ENCODE data around the gene CTSE.

CTSE gene

GRCh38 chr1:206010060-206010459 lies 13.6 kb downstream of the CTSE start:
- TF ChIP-seq CTCF (IDR thresholded peaks at IDR 0.05), result no peak
- TF ChIP-seq ZFX (IDR thresholded peaks at IDR 0.05; ENCODE audit: borderline replicate concordance), result no peak
- H3K27ac ChIP-seq, result no peak overlapping the region

GRCh38 chr1:206006946-206007345 lies 16.7 kb downstream of the CTSE start:
- H3K27ac ChIP-seq, result no peak overlapping the region
- TF ChIP-seq CTCF (IDR thresholded peaks at IDR 0.05) (no peak), ZFX (IDR thresholded peaks at IDR 0.05; ENCODE audit: borderline replicate concordance) (no peak)

GRCh38 chr1:206005778-206006180 lies 17.9 kb downstream of the CTSE start:
- H3K27ac ChIP-seq, result no peak overlapping the region
- no peak for TF ChIP-seq CTCF (IDR thresholded peaks at IDR 0.05)
- no peak for TF ChIP-seq ZFX (IDR thresholded peaks at IDR 0.05; ENCODE audit: borderline replicate concordance)

GRCh38 chr1:206005234-206005633 lies 18.5 kb downstream of the CTSE start:
- no peak overlapping the region for H3K27ac ChIP-seq

GRCh38 chr1:206004826-206005225 lies 18.9 kb downstream of the CTSE start:
- no peak for TF ChIP-seq CTCF (IDR thresholded peaks at IDR 0.05)
- no peak for TF ChIP-seq ZFX (IDR thresholded peaks at IDR 0.05; ENCODE audit: borderline replicate concordance)
- no peak overlapping the region for H3K27ac ChIP-seq

More at GRCh38 chr1:206005234-206005633, 18.5 kb downstream of the CTSE start:
- no peak for TF ChIP-seq ZFX (IDR thresholded peaks at IDR 0.05; ENCODE audit: borderline replicate concordance)
- TF ChIP-seq CTCF (IDR thresholded peaks at IDR 0.05), result no peak

GRCh38 chr1:206003854-206004800 lies 19.6 kb downstream of the CTSE start:
- TF ChIP-seq ZFX (IDR thresholded peaks at IDR 0.05; ENCODE audit: borderline replicate concordance), result no peak
- no peak overlapping the region for H3K27ac ChIP-seq

- TF ChIP-seq ZFX (IDR thresholded peaks at IDR 0.05; ENCODE audit: borderline replicate concordance) (no peak), CTCF (IDR thresholded peaks at IDR 0.05) (no peak)
- H3K27ac ChIP-seq, result no peak within 1 kb of the TSS
Measured at GRCh38 chr1:206002871-206003801, 20.6 kb downstream of the CTSE start, which contains the start of gene RAB7B. TSS of gene RAB7B (minus strand) at chr1:206003395. CDS start at chr1:205994135, 9,260 bp downstream.

Measured in 22Rv1 (cell line).